ENCODE data around the gene SLC32A1. TPM values are rescaled to one million over a fixed set of nuclear protein-coding genes. Genes with fewer than 3 reads are reported as not detected.
A peak's percentile ranks its signal among the peaks of the same experiment; 100 is the strongest.

Gene SLC32A1
- total RNA-seq, 1 donor from 2014 or later: not detected

DNA sequence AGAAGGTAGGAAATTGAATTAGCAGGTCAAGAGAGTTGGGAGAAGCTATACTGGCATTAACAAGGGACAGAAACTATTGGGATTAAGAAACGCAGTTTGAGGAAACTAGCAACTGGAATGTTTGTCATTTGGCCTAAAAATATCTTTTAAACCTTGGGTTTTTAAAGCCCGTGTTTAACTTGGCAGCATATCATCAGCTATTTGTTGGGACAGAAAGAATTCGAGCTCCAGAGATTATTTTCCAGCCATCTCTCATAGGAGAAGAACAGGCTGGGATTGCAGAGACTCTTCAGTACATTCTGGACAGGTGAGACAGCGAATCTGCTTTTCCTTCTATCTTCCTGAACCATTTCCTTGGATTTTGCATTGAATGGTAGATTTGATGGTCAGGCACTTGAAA is 41.8 kb downstream of the SLC32A1 start:
- TF ChIP-seq, protein P1, sequence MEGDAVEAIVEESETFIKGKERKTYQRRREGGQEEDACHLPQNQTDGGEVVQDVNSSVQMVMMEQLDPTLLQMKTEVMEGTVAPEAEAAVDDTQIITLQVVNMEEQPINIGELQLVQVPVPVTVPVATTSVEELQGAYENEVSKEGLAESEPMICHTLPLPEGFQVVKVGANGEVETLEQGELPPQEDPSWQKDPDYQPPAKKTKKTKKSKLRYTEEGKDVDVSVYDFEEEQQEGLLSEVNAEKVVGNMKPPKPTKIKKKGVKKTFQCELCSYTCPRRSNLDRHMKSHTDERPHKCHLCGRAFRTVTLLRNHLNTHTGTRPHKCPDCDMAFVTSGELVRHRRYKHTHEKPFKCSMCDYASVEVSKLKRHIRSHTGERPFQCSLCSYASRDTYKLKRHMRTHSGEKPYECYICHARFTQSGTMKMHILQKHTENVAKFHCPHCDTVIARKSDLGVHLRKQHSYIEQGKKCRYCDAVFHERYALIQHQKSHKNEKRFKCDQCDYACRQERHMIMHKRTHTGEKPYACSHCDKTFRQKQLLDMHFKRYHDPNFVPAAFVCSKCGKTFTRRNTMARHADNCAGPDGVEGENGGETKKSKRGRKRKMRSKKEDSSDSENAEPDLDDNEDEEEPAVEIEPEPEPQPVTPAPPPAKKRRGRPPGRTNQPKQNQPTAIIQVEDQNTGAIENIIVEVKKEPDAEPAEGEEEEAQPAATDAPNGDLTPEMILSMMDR (IDR thresholded peaks at IDR 0.05): no peak
- Histone ChIP-seq H3K36me3 (peaks cover 20 to 43% of the 10 kb centered on the region in 2 donors), H3K4me1 (peaks cover 12 to 24% of the 10 kb centered on the region in 2 donors), H3K9me3 (no peaks in the 10 kb centered on the region), H3K27ac (peak overlapping the region; percentile 73 to 76), H3K27me3 (no peaks in the 10 kb centered on the region), H3K4me3 (peak overlapping the region in 1 of 2 donors; percentile 7)
- no peak for DNase-seq (ENCODE audit: low spot score in 2 of 2)
- intact Hi-C loops (cut with DNase I): no loop called here

DNA sequence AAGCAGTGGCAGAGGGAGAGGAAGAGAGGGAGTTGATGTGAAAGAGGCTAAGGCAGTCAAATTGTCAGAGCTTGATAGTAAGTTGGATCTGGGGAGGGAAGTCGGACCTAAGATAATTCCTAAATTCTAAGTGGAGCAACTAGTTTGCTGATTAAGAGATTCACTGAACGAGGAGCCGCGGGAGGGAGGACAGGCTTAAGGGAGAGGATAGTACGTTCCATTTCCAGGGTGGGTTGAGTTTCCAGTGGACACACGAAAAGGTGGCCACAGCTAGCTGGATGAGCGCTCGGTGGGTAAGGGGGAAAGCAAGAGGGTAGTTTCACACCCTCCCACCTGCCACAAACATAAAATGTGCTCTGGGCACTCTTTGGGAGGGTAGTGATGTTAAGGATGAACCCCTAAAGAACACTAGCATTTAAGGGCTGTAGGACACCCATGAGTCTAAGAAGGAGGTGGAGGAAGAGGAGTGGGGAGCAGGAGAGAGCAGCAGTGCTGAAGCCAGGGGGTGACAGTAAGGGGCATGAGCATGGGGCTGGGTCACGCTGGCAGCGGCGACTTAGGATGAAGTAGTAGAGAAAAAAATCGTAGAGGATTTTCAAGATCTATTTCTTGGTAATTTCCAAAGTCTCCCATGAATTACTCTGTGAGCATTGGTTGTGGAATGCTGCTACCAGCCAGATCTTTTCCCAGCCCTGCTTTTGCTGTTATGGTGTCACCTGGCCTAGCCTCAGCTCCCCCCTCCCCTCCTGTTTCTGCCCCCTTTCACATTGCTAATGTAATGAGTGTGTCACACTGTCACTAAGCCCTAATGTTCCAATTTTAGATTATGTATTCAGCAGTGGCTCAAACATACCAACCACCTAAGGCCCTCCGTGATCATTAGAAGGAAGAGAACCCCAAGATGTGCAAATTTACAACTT is 45.4 kb downstream of the SLC32A1 start:
- Histone ChIP-seq H3K9me3 (no peaks in the 10 kb centered on the region), H3K27ac (no peak overlapping the region), H3K4me1 (peaks cover 10 to 19% of the 10 kb centered on the region in 2 donors), H3K36me3 (peaks cover 27 to 53% of the 10 kb centered on the region in 2 donors), H3K4me3 (no peak overlapping the region), H3K27me3 (no peaks in the 10 kb centered on the region)
- intact Hi-C loops (cut with DNase I): no loop called here
- DNase-seq (ENCODE audit: low spot score in 2 of 2): no peak
- TF ChIP-seq, protein P1 (IDR thresholded peaks at IDR 0.05): no peak

DNA sequence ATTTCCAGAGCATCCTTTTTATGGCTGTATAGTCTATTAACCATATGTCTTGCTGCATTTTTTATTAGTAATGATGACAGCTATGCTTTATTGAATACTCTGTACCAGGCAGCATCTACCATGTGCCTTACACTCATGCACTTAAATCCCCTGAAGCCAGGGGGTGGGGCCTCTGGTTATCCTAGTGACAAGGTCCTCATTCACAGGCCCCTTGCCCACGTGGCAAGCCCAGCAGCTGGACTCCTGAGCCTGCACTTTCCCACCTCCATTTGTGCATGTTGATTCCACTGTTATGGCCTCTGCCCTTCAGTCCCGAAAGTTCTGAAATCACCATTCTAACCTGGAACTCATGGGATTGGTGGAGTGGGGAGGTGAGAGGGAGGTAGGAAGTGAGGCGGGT is 46.3 kb downstream of the SLC32A1 start:
- Histone ChIP-seq H3K27me3 (no peaks in the 10 kb centered on the region), H3K4me1 (peaks cover 4 to 11% of the 10 kb centered on the region in 2 donors), H3K9me3 (no peaks in the 10 kb centered on the region), H3K4me3 (no peak overlapping the region), H3K27ac (peak overlapping the region in 1 of 2 donors; percentile 2), H3K36me3 (peaks cover 27 to 53% of the 10 kb centered on the region in 2 donors)
- intact Hi-C loops (cut with DNase I): no loop called here
- TF ChIP-seq, protein P1 (IDR thresholded peaks at IDR 0.05): no peak
- DNase-seq (ENCODE audit: low spot score in 2 of 2): no peak

DNA sequence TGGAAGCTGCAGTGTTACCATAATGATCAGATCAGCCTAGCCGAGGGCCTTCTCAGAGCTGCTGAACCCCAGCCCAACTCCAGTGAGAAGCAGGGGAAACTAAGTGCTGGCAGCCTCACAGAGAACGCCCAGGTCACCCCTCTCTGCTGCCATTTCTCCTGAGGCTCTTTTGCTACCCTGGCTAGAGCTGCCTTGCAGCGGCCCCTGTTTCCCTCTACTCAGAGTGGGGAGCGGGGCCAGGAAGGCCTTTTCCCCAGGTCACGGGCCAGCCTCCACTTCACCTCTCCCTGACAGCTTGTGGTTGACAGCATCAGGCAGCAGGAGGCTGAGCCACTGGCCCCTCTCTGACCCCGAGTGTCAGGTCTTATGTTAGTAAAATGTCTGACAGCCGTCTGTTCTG is 46.7 kb downstream of the SLC32A1 start:
- Histone ChIP-seq H3K9me3 (no peaks in the 10 kb centered on the region), H3K27ac (peak overlapping the region in 1 of 2 donors; percentile 2), H3K4me1 (peaks cover 4 to 7% of the 10 kb centered on the region in 2 donors), H3K36me3 (peaks cover 27 to 53% of the 10 kb centered on the region in 2 donors), H3K4me3 (no peak overlapping the region), H3K27me3 (no peaks in the 10 kb centered on the region)
- intact Hi-C loops (cut with DNase I): no loop called here
- DNase-seq (ENCODE audit: low spot score in 2 of 2): no peak
- TF ChIP-seq, protein P1 (IDR thresholded peaks at IDR 0.05): no peak

DNA sequence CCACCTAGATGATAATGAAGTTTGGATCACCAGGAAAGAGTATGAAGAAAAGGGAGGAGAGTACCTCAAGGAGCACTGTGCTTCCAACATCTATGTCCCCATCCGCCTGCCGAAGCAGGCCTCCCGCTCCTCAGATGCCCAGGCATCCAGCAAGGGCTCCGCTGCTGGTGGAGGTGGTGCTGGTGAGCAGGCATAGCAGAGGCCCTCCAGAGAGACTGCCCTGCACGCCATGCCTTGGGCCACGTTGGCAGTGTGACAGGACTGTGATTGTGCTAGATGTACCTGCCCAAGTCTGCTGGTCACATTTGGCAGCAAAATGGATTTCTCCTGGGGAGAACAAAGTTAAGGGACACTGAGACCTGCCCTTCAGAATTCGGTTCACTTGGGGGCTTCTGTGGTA is 47.3 kb downstream of the SLC32A1 start:
- Histone ChIP-seq H3K4me3 (no peak overlapping the region), H3K4me1 (peaks cover 0 to 2% of the 10 kb centered on the region in 2 donors), H3K36me3 (peaks cover 27 to 53% of the 10 kb centered on the region in 2 donors), H3K27me3 (no peaks in the 10 kb centered on the region), H3K9me3 (no peaks in the 10 kb centered on the region), H3K27ac (no peak overlapping the region)
- no peak for DNase-seq (ENCODE audit: low spot score in 2 of 2)
- intact Hi-C loops (cut with DNase I): no loop called here
- TF ChIP-seq, protein P1 (IDR thresholded peaks at IDR 0.05): no peak

All from ascending aorta (tissue), 2 donors.